Pulmonary artery endothelial cell (primary cell): ENCODE results near the gene XIRP2. TPM values are rescaled to one million over a fixed set of nuclear protein-coding genes. Genes with fewer than 3 reads are reported as not detected.
"Not testable (repeated sequence)": the region's sequence is repeated elsewhere in the genome, so short reads cannot be mapped to it uniquely, and the experiment has no call there.

Experiments
- DNase-seq: peaks from one replicate; pipeline ENCODE4 v3.0.0-alpha.2; 2011; ENCODE audit warnings: low read depth, low spot score
- total RNA-seq: library from RNA; depleted of rRNA; stranded (reverse); fragments of >200 nt; gene quantifications from 2 replicates; pipeline ENCODE4 v1.2.3, GENCODE V29; 2014

XIRP2 gene
- total RNA-seq, 1 donor from 2014 or later: not detected

DNA sequence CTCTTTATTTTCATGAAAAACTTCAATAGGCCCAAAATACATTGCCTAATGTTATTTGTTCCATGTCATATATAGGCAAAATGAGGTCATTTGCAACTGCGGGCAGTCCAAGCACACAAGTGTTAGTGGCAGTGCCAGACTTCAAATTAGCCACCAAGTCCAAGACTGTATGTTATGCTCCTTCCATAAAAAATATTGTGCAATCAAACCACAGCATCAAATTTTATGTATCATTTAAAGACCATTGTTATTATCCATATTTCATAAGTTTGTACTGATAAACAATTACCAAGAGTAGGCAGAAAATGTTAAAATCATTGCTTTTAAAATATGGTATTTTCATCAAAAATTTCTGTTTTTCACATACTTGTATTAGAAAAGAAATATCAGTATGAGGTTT lies 54.1 kb downstream of the XIRP2 start:
- DNase-seq: no peak

DNA sequence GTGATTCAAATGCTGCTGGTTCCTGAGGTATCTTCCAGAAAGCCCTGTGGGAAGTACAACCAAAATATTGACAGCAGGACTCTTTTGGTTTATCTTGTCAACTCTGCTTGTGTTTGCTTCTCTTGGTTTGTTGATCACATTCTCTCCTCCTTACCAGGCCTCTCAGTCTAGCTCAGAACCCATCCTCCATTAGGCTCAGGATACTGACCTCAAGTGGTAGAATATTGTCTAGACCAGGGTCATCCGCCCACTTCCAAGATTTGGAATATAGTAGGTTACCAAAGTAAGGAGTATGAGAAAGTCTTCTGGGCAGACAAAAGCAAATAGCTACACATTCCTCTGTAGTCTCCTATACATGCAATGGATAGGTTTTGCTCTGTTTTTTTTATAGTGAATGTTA lies 56.6 kb downstream of the XIRP2 start:
- no peak for DNase-seq

DNA sequence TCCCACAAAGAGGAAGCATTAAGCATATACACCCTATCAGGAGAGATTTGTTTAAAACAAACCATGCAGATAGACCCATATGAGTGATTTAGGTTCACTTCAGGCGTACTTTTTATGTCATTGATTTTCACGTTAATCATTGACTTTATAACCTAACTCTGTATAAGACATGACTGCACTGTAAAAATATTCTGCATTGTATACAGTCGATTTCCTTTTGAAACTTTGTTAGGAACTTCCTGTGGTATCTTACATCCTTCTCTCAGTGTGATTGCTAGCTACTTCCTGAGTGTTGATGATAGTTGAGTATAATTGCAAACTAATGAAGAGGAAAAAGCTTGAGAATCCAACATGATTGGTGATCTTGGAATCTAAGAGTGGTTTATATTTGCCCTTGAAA lies 69.4 kb downstream of the XIRP2 start:
- DNase-seq: no peak

DNA sequence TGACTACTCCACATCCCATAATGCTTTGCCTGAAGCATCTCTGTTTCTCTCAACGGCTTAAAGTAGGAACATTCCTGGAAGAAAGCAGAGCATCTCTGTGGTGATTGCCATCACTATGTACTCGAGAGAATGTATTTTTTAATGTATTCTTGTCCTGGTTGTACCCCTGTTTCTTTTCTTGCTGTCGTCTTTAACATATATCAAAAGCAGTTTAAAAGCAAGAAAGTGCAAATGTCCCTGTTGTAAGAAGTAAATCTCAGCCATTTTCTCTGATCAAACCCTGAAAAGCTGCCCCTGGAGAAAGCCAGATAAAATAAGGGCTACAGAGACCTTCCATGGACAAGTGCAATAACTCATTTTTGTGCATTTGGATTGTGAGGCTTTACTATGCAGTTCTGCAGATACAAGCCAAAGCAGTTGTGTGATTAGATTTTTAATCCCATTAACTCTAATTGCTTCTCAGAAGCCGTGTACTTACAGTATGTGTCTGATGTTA lies 70.8 kb downstream of the XIRP2 start:
- DNase-seq: no peak

DNA sequence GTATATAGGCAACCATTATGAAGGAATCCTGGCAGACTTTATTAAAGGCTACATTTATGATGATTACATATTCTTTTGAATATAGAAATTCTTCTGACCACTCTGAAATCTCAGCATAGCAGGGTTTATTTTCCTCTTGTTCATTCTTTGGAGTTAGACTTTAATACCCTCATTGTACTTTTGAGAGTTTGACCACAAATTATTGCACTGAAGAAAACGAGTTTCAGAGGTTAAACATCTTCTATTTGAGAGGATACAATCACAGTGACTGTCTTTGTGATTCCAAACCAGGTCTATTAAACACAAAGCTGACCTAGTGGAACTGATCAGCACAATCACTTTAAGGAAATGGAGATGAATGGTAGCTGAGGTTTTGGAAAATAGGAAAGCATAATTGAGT lies 71.3 kb downstream of the XIRP2 start:
- DNase-seq: no peak

DNA sequence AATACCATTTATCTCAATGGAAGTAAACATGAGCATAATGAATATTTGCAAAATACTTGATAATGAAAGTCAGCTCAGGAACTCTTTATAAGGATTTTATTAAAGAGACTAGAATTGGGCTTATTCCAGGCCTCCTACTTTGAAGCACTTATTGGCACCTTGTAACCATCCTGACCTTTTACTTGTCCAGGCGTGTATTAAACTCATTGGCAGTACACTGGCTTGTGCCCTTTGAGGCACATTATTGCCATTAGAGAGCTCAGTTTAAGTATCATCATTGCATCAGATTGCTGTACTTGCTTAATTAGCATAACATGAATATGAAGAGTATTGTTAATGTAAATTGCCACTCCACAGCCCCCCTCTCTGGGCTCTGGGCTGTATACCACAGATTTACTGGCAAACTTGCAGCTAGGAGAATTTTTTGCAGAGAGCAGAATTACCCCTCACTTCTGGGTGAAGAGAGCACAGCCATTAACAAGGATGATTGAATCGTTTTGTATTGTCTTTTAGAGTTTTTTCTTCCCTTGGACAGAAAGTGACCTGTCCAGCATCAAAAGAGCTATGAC lies 72.5 kb downstream of the XIRP2 start:
- DNase-seq: no peak

DNA sequence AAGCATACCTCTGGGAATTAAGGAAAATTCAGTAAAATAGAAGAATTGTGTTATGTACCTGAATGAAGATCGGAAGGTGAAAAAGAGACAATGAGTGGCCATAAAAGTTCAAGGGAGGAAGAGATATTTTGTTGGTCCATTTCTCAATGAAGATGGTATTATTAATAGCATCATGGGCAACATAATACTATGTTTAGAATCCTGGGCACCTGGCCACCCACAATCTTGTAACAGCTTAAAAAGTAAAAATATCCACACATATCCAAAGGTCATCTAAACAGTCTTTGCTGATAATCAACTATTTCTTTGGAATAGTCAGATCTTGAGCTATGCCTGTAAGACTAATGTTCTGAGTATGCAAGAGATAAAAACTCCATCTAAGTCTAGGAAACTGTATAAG lies 73.7 kb downstream of the XIRP2 start:
- no peak for DNase-seq

DNA sequence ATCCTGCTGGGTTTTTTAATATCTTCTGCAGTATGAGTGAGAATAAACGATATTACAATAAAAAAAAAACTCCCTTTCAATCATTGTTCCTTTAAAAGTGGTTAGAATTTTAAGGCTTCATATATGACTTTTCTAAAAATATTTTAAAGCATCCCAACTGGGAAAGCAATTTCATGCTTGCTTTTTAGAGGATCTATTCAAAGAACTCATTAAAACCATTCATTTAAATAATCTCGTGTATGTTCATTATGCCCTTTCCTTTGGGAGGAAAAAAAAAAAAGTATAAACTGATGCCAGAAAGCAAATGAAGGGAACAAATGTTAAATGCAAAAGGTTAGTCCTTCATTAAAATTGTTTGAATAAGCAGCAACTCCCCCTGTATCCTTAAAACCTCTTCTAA lies 81.2 kb downstream of the XIRP2 start:
- DNase-seq: no peak

DNA sequence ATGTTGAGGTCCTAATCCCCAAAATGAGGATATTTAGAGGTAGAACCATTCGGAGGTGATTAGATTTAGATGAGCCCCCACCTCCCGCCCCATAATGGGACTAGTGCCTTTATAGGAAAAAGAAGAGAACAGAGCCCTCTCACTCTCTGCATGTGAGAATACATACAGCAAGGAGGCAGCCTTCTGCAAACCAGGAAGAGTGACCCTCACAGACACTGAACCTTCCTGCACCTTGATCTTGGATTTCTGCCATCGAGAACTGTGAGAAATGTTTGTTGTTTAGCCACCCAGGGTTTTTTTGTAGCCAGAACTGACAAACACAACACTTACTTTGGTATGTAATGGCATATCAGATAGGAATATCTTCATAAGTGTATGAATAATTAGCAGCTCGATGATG lies 83.7 kb downstream of the XIRP2 start:
- DNase-seq: no peak

DNA sequence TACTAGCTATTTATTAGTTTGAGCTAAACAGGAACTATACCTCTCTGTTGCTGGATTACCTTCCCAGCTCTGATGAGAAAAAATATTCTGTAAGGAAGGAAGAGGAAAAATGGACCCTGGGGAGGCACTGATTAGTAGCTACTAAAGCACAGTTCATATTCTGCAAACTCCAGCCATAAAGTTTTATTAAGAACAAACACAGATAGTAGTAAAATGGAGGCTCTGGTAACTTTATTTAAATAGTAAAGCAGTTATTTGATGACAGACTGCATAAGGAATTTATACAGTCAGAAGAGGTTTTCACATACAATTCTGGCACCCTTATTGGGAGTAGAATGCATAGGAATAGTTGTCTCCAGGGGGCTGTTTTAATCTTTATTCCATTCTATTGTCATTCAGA lies 84.1 kb downstream of the XIRP2 start:
- no peak for DNase-seq

DNA sequence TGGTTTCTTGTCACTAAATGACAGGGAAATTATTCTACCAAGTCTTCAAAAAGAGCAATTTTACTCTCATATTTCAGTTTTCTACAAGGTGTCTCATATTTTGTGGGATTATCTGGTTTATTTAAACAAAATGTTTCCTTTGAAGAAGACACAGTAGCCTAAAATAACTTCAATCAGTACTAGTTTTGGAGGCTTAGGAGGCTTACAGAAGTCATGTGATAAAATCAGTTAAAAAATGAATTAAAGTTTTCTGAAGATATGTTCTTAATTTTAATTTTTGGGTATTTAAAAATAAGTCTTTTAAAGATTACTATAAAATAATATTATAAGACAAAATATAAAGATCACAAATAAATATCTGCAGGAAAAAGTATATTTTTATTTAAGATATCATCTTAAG lies 95.9 kb downstream of the XIRP2 start:
- no peak for DNase-seq

DNA sequence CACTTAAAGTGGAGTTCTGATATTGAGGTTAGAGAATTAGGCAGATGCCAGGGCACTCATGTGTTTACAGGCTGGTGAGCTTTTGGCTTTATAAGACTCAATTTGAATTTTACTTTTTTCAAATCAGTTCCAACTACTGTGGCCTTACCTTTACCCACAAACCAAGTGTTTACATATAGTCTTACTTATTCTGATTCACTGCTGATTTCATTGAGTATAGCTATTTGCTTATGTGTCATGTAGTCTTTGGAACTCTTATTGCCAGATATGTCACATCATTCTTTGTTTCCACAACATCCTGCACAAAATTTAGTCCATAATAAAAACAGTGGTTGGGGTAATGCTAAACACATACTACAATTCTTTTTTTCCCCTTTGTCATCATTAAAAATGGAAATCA lies 96.5 kb downstream of the XIRP2 start:
- DNase-seq: no peak

DNA sequence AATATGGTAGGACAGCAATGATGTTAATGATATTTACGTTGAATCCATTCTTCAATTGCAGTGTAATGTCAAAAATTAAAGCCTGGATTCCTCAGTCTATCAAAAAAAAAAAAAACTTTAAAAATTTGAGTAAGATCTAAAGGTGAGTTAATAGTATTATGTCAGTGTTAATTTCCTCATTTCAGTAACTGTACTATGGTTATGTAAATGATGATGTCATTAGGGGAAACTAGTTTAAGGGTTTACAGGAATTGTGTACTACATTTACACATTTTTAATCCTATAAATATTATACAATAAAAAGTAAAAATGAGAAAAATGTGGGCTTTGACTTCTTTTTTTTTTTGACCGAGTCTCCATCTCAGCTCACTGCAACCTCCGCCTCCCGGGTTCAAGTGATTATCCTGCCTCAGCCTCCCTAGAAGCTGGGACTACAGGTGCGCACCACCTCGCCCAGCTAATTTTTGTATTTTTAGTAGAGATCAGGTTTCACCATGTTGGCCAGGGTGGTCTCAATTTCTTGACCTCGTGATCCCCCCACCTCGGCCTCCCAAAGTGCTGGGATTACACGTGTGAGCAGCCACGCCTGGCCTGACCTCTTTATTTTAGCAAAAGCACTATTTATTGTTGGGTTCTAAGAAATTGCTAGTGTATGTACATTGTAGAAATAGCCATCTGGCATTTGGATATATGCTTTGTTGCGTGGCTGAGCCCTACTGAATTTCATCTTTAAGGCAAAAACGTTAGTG lies 106.5 kb downstream of the XIRP2 start:
- DNase-seq: no peak

DNA sequence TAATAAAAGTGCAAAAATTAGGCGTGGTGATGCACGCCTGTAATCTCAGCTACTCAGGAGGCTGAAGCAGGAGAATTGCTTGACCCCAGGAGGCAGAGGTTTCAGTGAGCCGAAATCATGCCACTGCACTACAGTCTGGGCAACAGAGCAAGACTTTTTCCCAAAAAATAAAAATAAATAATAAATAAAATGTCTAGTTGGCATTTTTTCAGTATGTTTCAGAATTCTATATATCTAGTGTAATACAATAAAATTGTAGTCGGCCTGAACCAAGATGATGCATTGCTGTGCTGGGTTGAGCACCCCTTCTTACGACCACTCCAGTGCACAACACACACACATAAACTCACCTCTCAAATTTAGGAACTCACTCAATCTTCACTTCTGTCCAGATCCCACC lies 108.2 kb downstream of the XIRP2 start:
- no peak for DNase-seq

DNA sequence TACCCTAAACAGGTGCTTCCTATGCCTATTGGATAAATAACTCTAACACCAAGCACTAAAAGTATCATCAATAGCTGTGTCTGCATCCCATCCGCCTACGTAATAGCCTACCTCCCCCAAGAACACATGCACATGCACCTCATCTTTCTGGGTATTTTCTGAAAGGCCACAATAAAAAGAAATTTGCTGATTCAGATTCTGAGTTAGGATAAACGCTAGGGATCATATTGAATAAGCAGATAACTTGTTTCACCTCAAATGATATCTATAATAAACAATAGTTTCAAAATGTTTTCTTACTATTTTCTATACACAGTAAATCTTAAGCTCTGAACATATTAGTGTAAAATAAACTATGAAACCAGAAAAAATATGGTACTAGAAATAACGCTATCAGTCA lies 112.9 kb downstream of the XIRP2 start:
- no peak for DNase-seq

DNA sequence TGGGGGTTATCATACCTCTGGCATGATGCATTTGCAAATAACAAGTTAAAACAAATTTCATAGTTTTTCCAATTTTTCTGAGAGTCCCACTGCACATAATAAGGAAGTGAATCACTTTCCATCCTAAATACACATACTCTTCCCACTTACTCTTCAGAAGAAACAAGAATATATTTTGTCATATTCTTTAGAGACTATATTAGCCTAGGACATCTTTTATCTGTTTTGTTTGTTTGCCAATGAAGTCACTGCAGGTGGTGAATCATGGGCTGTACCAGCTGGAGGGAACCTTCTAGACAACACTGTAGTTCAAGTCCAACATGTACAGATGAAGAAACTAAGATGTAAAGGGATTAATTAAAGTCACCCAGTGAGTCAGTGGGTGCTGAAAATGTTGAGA lies 116.8 kb downstream of the XIRP2 start:
- no peak for DNase-seq

DNA sequence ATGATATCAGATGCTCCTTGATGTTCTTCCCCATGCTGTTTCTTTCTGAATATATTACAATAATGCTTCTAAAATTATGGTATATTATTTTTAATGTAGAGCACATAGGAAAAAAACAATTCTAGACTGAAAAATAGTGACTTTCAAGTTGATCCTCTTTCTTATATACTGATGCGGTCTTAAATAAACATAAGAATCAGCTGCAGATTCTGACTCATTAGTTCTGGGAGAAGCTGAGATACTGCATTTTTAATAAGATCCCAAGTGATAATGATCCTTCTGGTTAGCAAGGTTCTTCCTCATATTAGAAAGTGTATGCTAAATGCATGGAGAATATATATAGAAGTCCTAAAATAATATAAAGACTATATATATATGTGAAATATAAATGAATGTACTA lies 124.9 kb downstream of the XIRP2 start:
- DNase-seq: no peak

DNA sequence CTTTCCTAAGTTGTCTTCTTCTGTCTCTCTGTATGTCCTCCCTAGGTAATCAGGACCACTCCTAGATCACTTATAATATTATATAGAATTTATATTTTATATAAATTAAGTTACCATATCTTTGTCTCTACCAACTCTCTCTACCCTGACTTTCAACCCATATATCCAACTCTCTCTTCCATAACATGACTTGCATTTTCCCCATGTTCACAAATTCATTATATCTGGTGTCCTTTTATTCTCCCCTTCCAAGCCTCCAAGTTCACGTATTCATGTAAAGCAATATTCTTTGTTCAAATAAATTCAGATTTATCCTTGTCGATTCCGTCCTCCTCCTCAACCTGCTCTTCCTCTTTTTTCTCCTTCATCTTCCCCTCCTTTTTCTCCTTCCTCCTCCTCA lies 127.5 kb downstream of the XIRP2 start:
- no peak for DNase-seq

DNA sequence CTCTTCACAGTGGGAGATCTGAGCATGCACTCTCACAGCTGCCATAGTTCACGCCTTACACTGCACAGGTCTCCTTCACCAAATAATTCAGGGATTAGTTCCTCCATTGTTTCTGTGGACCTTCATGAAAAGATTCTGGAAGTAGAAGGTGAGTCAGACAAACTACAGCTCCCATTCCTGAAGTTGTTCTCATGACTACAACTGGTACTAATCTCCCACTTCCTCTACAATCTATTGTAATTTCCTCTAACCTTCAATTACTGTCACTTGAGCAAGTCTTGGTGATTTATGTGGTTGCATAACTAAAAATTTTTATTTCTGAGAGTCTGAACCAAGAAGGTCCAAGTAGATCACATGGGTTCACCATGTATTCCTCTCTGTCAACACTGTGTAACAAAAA lies 128.7 kb downstream of the XIRP2 start:
- DNase-seq: no peak

DNA sequence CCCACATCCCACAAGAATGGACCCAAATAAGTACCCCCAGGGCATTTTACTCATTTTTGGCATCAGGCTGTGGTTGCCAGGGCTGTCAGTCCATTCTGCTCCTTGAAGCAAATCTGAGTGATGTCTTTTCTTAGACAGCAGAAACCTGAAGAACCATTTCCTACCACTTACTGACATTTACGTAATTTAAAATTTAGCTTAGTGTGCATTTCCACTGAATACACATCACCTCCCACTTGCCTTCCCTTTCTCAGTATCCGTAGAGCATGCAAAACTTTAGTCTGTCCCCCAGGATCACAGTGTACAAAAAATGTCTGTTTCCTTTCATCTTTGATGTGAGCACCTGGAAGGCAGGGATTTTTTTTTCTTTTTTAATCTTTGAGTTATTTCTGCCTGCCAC lies 130.3 kb downstream of the XIRP2 start:
- DNase-seq: no peak

DNA sequence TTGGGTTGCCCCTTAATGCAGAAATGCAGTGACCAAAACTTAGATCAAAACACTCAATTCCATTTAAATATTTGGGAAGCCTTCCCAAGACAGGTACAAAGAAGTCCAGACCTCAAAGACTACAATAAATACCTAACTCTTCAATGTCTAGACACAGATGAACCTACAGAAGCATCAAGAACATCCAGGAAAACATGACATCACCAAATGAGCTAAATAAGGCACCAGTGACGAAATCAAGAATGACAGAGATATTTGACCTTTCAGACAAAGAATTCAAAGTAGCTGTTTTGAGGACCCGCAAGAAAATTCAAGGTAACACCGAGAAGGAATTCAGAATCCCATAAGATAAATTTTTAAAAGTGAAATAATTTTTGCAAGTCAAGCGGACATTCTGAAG lies 140.2 kb downstream of the XIRP2 start:
- DNase-seq: no peak

DNA sequence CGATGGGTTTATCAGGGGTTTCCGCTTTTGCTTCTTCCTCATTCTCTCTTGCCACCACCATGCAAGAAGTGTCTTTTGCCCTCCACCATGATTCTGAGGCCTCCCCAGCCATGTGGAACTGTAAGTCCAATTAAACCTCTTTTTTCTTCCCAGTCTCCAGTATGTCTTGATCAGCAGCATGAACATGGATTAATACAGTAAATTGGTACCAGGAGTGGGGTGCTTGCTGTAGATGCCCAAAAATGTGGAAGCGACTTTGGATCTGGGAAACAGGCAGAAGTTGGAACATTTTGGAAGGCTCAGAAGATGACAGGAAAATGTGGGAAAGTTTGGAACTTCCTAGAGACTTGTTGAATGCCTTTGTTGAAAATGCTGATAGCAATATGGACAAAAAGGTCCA lies 146.7 kb downstream of the XIRP2 start:
- not testable (repeated sequence) for DNase-seq

DNA sequence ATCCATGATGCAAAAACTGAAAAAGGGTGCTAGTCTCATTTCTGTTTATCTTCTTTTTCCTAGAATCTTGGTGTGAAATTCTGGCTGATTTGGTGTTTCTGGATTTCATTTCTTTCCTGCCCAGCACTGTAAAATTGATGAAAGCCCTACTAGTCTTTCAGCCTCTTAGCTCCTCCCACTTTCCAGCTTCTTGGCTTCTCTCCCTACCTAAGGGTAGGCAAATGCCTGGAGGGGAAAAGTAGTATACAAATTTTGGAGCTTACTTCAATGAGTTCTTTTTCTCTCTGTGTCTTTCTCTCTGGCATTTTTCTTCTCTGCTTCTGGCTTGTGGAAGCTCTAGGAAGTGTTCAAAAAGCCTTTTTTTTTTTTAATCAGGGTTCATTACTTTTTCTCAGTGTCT lies 160.5 kb downstream of the XIRP2 start:
- no peak for DNase-seq
